ENCODE data around the gene IFITM2.

DNA sequence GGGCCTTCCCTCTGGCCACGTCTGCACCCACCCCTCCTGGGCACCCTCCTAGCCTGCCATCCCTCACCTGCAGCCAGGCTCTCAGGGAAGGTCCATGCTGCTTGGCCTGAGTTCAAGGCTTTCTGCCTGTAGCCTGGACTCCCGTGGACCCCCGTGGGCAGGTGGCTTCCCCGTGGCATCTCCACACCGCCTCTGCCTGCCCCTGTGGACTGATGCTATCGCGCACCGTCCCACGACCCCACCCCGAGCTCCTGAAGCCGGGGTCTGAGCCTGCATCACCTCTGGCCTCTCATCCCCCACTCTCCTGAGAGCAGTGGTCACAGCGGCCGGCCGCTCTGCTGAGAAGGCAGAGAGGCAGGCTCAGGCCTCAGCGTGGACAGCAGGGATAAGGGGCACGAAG is 12.8 kb upstream of the IFITM2 start:
- TF ChIP-seq, protein P1, sequence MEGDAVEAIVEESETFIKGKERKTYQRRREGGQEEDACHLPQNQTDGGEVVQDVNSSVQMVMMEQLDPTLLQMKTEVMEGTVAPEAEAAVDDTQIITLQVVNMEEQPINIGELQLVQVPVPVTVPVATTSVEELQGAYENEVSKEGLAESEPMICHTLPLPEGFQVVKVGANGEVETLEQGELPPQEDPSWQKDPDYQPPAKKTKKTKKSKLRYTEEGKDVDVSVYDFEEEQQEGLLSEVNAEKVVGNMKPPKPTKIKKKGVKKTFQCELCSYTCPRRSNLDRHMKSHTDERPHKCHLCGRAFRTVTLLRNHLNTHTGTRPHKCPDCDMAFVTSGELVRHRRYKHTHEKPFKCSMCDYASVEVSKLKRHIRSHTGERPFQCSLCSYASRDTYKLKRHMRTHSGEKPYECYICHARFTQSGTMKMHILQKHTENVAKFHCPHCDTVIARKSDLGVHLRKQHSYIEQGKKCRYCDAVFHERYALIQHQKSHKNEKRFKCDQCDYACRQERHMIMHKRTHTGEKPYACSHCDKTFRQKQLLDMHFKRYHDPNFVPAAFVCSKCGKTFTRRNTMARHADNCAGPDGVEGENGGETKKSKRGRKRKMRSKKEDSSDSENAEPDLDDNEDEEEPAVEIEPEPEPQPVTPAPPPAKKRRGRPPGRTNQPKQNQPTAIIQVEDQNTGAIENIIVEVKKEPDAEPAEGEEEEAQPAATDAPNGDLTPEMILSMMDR (IDR thresholded peaks at IDR 0.05; ENCODE audit: low read length), result no peak
- TF ChIP-seq EZH2 (optimal IDR thresholded peaks at IDR 0.05; ENCODE audit: low read depth, low read length), result no peak

All from MM.1S (cell line).